Upper lobe of left lung (tissue), 4 donors: ENCODE data around the gene ST3GAL4.

ENCODE experiments used
- CTCF ChIP-seq, 6 experiments: fragments of 450-650 bp in 4 of 6; fragments of 200-600 bp in 2 of 6; sonication (generic) in 2 of 6; IDR thresholded peaks; one replicate each; pipeline ENCODE4 v1.5.1; 2016 to 2019; ENCODE audit warnings: antibody characterized with exemption in 6 of 6
- EP300 ChIP-seq, 4 donors: sonication (generic); formaldehyde crosslinking; IDR thresholded peaks; one replicate each; pipeline ENCODE4 v1.5.1; 2017; ENCODE audit warnings: antibody characterized with exemption in 4 of 4, control low read depth in 2 of 4
- POLR2A ChIP-seq, 4 donors: fragments of 450-650 bp; IDR thresholded peaks; one replicate each; pipeline ENCODE4 v1.5.1; 2016 to 2017; ENCODE audit warnings: antibody characterized with exemption in 4 of 4, mild to moderate bottlenecking in 2 of 4
- POLR2AphosphoS5 ChIP-seq, 2 donors: sonication (generic); formaldehyde crosslinking; IDR thresholded peaks; one replicate each; pipeline ENCODE4 v1.5.1; 2017; ENCODE audit warnings: antibody characterized with exemption in 2 of 2

- TF ChIP-seq CTCF (IDR thresholded peaks at IDR 0.05) (no peak), POLR2AphosphoS5 (IDR thresholded peaks at IDR 0.05) (no peak), EP300 (IDR thresholded peaks at IDR 0.05) (no peak), POLR2A (IDR thresholded peaks at IDR 0.05) (no peak)
Measured at GRCh38 chr11:126361400-126361799, 5.9 kb downstream of the ST3GAL4 start.
